ENCODE results near the gene NFAT5.

The NFAT5 gene

DNA sequence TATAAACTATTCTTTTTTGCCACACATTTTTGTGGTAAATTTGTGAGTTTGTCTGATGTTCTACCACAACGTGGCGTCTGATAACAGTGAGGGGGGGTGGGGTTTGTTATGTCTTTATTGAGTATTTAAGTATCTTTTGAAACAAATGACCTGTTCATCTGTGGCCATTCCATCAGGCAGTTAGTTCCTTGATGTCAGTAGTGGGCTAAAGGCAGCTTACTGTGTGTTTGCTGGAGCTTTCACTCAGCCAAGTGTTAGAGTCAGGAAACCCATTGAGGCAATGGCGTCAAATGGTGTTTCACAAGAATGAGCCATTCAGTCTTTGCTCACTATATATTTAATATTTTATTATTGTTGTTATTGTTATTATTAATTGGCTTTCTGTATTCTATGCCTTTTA is 132.6 kb downstream of the NFAT5 start:
- Histone ChIP-seq H3K9me3 (ENCODE audit: control insufficient read depth in 5 of 5, low read length in 5 of 5) (no peaks in the 10 kb centered on the region), H3K4me3 (ENCODE audit: low read depth in 1 of 5, low read length in 5 of 5) (no peak overlapping the region), H3K27me3 (ENCODE audit: control insufficient read depth in 5 of 5, insufficient read depth in 4 of 5, low read length in 5 of 5) (no peaks in the 10 kb centered on the region), H3K9ac (ENCODE audit: low read length in 5 of 5) (no peak overlapping the region), H3K27ac (ENCODE audit: low read depth, low read length) (no peak overlapping the region), H3K36me3 (ENCODE audit: control insufficient read depth in 5 of 5, insufficient read depth in 5 of 5, low read length in 5 of 5) (peaks cover 35 to 55% (median 41%) of the 10 kb centered on the region in 5 donors), H3K4me1 (ENCODE audit: control insufficient read depth in 5 of 5, insufficient read depth in 5 of 5, low read length in 5 of 5) (no peaks in the 10 kb centered on the region)

DNA sequence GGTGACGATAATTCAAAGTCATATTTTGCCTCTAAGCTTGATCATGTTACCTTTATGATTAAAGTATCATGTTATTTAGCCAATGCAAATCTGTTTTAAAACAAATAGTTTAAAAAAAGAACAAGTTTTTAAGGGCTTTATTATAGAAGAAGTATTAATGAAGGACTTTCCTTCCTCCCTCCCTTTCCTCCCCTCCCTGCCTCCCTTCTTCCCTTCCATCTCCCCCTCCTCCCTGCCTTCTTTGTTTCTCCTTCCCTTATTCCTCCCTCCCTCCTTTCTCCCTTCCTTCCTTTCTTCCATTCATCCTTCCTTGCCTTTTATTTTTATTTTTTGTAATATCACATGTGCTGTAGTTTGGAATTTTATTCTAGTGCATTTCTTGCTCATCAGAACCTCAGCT is 134.1 kb downstream of the NFAT5 start:
- Histone ChIP-seq H3K27ac (ENCODE audit: low read depth, low read length) (no peak overlapping the region), H3K9me3 (ENCODE audit: control insufficient read depth in 5 of 5, low read length in 5 of 5) (no peaks in the 10 kb centered on the region), H3K9ac (ENCODE audit: low read length in 5 of 5) (no peak overlapping the region), H3K36me3 (ENCODE audit: control insufficient read depth in 5 of 5, insufficient read depth in 5 of 5, low read length in 5 of 5) (peaks cover 26 to 40% (median 29%) of the 10 kb centered on the region in 5 donors), H3K4me3 (ENCODE audit: low read depth in 1 of 5, low read length in 5 of 5) (no peak overlapping the region), H3K27me3 (ENCODE audit: control insufficient read depth in 5 of 5, insufficient read depth in 4 of 5, low read length in 5 of 5) (no peaks in the 10 kb centered on the region), H3K4me1 (ENCODE audit: control insufficient read depth in 5 of 5, insufficient read depth in 5 of 5, low read length in 5 of 5) (no peaks in the 10 kb centered on the region)

DNA sequence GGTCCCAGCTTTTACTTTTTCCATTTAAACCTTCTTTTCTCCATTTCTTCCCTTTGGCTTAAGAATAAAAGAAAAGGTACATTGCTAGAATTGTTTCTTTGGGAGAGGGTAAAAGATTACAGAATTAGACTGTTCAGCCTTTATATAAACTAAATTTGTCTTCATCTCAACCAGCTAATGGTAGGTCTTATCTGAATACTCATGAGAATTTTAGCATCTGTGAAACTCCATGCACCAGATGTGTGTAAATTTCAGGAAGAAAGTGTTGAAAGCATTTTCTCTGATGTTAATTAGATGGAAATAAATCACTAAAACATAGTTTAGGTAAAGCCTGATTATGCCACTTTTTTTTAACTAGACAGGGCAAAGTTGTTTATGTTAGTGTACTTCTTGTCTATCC is 135.7 kb downstream of the NFAT5 start:
- no peak overlapping the region for H3K9ac ChIP-seq (ENCODE audit: low read length in 5 of 5)
- H3K27me3 ChIP-seq (ENCODE audit: control insufficient read depth in 5 of 5, insufficient read depth in 4 of 5, low read length in 5 of 5), result no peaks in the 10 kb centered on the region
- no peaks in the 10 kb centered on the region for H3K9me3 ChIP-seq (ENCODE audit: control insufficient read depth in 5 of 5, low read length in 5 of 5)
- H3K4me1 ChIP-seq (ENCODE audit: control insufficient read depth in 5 of 5, insufficient read depth in 5 of 5, low read length in 5 of 5), result peaks cover 0 to 4% (median 3%) of the 10 kb centered on the region in 5 donors
- H3K27ac ChIP-seq (ENCODE audit: low read depth, low read length), result no peak overlapping the region
- H3K36me3 ChIP-seq (ENCODE audit: control insufficient read depth in 5 of 5, insufficient read depth in 5 of 5, low read length in 5 of 5), result peaks cover 11 to 24% (median 15%) of the 10 kb centered on the region in 5 donors
- no peak overlapping the region for H3K4me3 ChIP-seq (ENCODE audit: low read depth in 1 of 5, low read length in 5 of 5)

DNA sequence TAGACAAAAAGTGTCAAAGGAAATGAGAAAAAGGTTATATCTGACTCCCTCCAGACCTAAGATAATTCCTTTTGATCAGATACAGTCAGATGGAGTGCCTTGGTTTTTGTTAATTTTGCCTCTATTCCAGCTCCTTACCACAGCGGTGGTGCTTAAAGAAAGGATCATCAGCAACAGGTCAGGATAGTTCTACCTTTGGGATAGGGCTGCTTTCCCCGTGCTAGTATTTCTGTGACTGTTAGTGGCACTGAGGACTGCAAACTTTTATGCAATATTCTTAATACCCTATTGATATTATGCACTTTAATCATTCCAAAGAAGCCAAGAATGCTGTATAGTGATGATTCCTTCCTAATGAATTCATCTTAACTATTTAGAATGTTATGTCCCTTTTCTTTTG is 136.1 kb downstream of the NFAT5 start:
- peaks cover 0 to 5% (median 4%) of the 10 kb centered on the region in 5 donors for H3K4me1 ChIP-seq (ENCODE audit: control insufficient read depth in 5 of 5, insufficient read depth in 5 of 5, low read length in 5 of 5)
- H3K36me3 ChIP-seq (ENCODE audit: control insufficient read depth in 5 of 5, insufficient read depth in 5 of 5, low read length in 5 of 5), result peaks cover 13 to 24% (median 14%) of the 10 kb centered on the region in 5 donors
- no peak overlapping the region for H3K4me3 ChIP-seq (ENCODE audit: low read depth in 1 of 5, low read length in 5 of 5)
- no peaks in the 10 kb centered on the region for H3K27me3 ChIP-seq (ENCODE audit: control insufficient read depth in 5 of 5, insufficient read depth in 4 of 5, low read length in 5 of 5)
- H3K9ac ChIP-seq (ENCODE audit: low read length in 5 of 5), result no peak overlapping the region
- H3K9me3 ChIP-seq (ENCODE audit: control insufficient read depth in 5 of 5, low read length in 5 of 5), result no peaks in the 10 kb centered on the region
- H3K27ac ChIP-seq (ENCODE audit: low read depth, low read length), result no peak overlapping the region

DNA sequence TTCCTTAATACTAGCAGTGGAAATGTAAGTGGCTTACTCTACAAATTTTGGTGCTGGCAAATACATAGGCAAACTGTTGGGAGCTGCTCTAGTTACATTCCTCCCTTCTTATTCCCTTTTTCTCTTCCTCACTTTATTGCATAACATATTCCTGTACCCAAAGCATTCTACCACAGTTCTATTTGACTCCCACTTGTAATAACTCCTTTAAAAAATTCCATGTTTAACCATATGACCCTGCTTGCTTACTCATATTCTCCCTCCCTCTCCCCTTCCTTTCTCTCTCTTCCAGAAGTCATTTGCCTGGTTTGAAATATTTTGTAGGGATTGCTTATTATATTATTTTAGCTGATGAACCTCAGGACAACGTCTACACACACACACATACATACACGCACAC is 137.9 kb downstream of the NFAT5 start:
- Histone ChIP-seq H3K4me3 (ENCODE audit: low read depth in 1 of 5, low read length in 5 of 5) (no peak overlapping the region), H3K9ac (ENCODE audit: low read length in 5 of 5) (no peak overlapping the region), H3K27me3 (ENCODE audit: control insufficient read depth in 5 of 5, insufficient read depth in 4 of 5, low read length in 5 of 5) (no peaks in the 10 kb centered on the region), H3K36me3 (ENCODE audit: control insufficient read depth in 5 of 5, insufficient read depth in 5 of 5, low read length in 5 of 5) (peaks cover 5 to 15% (median 12%) of the 10 kb centered on the region in 5 donors), H3K27ac (ENCODE audit: low read depth, low read length) (no peak overlapping the region), H3K4me1 (ENCODE audit: control insufficient read depth in 5 of 5, insufficient read depth in 5 of 5, low read length in 5 of 5) (peaks cover 0 to 5% (median 4%) of the 10 kb centered on the region in 5 donors), H3K9me3 (ENCODE audit: control insufficient read depth in 5 of 5, low read length in 5 of 5) (no peaks in the 10 kb centered on the region)

DNA sequence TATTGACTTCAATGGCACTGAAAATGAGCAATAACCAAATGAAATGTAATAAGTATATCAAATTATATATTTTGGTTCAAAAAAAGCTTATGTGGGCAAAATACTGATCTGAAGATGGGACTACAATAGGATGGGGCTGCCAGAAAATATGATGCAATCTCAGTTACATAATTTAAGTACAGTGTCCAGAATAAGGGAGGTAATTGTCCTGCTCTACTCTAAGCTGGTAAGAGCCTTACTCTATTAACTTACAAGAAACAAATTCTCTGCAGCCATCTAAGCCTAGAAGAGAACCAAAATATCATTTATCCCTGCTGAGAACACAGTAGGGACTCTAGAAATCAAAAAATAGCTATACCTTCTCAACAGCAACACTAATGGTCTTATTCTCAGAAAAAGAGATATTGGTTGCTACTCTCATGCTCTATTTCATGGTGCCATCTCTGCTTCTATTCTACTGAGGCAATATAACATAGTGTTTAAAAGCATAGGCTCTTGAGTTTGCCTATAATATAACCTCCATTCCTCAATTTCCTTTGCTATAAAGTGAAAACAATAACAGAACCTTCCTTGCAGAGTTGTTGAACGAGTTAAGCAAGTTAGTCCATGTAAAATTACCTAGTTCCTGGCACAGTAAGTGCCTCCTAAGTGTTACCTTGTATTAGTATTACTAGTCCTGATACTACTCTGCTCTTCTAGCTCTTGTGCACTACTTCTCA is 140.6 kb downstream of the NFAT5 start:
- H3K9ac ChIP-seq (ENCODE audit: low read length in 5 of 5), result no peak overlapping the region
- no peaks in the 10 kb centered on the region for H3K27me3 ChIP-seq (ENCODE audit: control insufficient read depth in 5 of 5, insufficient read depth in 4 of 5, low read length in 5 of 5)
- no peaks in the 10 kb centered on the region for H3K9me3 ChIP-seq (ENCODE audit: control insufficient read depth in 5 of 5, low read length in 5 of 5)
- peak overlapping the region; percentile 15 for H3K27ac ChIP-seq (ENCODE audit: low read depth, low read length)
- peaks cover 0 to 8% (median 7%) of the 10 kb centered on the region in 5 donors for H3K4me1 ChIP-seq (ENCODE audit: control insufficient read depth in 5 of 5, insufficient read depth in 5 of 5, low read length in 5 of 5)
- H3K36me3 ChIP-seq (ENCODE audit: control insufficient read depth in 5 of 5, insufficient read depth in 5 of 5, low read length in 5 of 5), result peaks cover 0 to 21% (median 15%) of the 10 kb centered on the region in 5 donors
- no peak overlapping the region for H3K4me3 ChIP-seq (ENCODE audit: low read depth in 1 of 5, low read length in 5 of 5)

DNA sequence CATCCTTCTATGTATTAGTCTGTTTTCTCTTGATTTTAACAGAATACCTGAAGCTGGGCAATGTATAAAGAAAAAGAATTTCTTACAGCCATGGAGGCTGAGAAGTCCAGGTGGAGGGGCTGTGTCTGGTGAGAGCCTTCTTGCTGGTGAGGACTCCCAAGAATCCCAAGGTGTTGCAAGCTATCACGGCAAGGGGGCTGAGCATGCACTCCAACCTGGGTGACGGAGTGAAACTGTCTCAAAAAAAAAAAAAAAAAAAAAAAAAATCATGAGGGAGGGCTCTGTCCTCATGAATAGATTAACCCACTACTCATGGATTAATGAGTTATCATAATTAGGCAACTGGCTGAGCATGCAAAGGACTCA is 141.2 kb downstream of the NFAT5 start:
- H3K27me3 ChIP-seq (ENCODE audit: control insufficient read depth in 5 of 5, insufficient read depth in 4 of 5, low read length in 5 of 5), result no peaks in the 10 kb centered on the region
- peaks cover 0 to 8% (median 7%) of the 10 kb centered on the region in 5 donors for H3K4me1 ChIP-seq (ENCODE audit: control insufficient read depth in 5 of 5, insufficient read depth in 5 of 5, low read length in 5 of 5)
- peak overlapping the region; percentile 15 for H3K27ac ChIP-seq (ENCODE audit: low read depth, low read length)
- peaks cover 0 to 25% (median 14%) of the 10 kb centered on the region in 5 donors for H3K36me3 ChIP-seq (ENCODE audit: control insufficient read depth in 5 of 5, insufficient read depth in 5 of 5, low read length in 5 of 5)
- no peaks in the 10 kb centered on the region for H3K9me3 ChIP-seq (ENCODE audit: control insufficient read depth in 5 of 5, low read length in 5 of 5)
- H3K4me3 ChIP-seq (ENCODE audit: low read depth in 1 of 5, low read length in 5 of 5), result no peak overlapping the region
- H3K9ac ChIP-seq (ENCODE audit: low read length in 5 of 5), result no peak overlapping the region

DNA sequence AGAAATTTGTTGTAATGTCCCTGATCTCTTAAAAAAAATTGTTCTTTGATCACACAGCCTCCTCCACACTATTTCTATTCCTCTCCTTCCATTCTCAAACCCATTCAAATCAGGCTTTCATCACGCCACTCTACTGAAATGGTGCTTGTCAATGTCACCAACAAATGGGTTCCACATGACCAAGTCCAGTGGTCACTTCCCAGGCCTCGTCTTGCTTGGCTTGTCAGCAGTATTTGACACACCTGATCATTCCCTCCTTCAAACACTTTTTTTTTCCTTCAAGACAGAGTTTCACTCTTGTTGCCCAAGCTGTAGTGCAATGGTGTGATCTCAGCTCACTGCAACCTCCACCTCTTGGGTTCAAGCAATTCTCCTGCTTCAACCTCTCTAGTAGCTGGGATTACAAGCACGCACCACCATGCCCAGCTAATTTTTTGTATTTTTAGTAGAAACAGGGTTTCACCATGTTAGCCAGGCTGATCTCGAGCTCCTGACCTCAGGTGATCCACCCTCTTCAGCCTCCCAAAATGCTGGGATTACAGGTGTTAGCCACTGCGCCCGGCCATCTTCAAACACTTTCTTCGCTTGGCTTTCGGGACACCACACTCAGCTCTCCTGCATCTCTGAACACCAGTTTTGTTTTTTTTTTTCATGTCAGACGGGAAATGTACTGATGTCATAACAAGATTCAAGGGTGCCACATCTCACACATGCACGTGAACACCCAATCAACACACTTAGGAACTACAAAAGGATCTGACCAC is 142.3 kb downstream of the NFAT5 start:
- H3K4me1 ChIP-seq (ENCODE audit: control insufficient read depth in 5 of 5, insufficient read depth in 5 of 5, low read length in 5 of 5), result peaks cover 0 to 11% (median 7%) of the 10 kb centered on the region in 5 donors
- no peaks in the 10 kb centered on the region for H3K9me3 ChIP-seq (ENCODE audit: control insufficient read depth in 5 of 5, low read length in 5 of 5)
- H3K27ac ChIP-seq (ENCODE audit: low read depth, low read length), result no peak overlapping the region
- H3K4me3 ChIP-seq (ENCODE audit: low read depth in 1 of 5, low read length in 5 of 5), result no peak overlapping the region
- H3K36me3 ChIP-seq (ENCODE audit: control insufficient read depth in 5 of 5, insufficient read depth in 5 of 5, low read length in 5 of 5), result peaks cover 0 to 32% (median 23%) of the 10 kb centered on the region in 5 donors
- no peak overlapping the region for H3K9ac ChIP-seq (ENCODE audit: low read length in 5 of 5)
- H3K27me3 ChIP-seq (ENCODE audit: control insufficient read depth in 5 of 5, insufficient read depth in 4 of 5, low read length in 5 of 5), result no peaks in the 10 kb centered on the region

DNA sequence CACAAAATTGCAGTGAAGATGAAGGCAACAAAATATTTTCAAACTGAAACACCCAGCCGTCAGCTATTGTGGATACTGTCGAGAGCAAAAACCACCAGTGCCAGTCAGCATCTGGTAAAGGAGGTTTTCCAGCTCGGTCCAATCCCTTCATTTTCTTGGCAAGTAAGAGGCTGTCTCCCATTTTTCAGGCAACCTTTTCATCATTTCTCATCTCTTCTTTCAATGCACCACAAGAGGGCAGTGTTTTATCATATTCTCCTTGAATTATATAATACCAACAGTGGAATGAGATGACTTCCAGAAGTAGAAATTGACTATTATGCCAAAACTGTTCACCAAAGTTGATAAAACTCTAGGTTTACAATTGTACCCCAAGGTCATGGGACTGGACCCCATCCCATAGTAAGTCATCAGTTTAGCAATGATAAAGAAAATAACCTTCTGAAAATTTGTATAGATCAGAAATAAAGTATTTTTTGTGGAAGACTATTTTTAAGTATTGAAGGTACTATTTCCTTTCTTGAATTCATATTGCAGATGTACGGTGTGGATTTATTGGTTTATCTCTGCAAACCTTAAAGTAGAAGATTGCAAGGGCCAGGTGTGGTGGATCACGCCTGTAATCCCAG is 143.8 kb downstream of the NFAT5 start:
- Histone ChIP-seq H3K27me3 (ENCODE audit: control insufficient read depth in 5 of 5, insufficient read depth in 4 of 5, low read length in 5 of 5) (no peaks in the 10 kb centered on the region), H3K27ac (ENCODE audit: low read depth, low read length) (no peak overlapping the region), H3K9me3 (ENCODE audit: control insufficient read depth in 5 of 5, low read length in 5 of 5) (no peaks in the 10 kb centered on the region), H3K4me1 (ENCODE audit: control insufficient read depth in 5 of 5, insufficient read depth in 5 of 5, low read length in 5 of 5) (peaks cover 0 to 12% (median 7%) of the 10 kb centered on the region in 5 donors), H3K36me3 (ENCODE audit: control insufficient read depth in 5 of 5, insufficient read depth in 5 of 5, low read length in 5 of 5) (peaks cover 0 to 31% (median 26%) of the 10 kb centered on the region in 5 donors), H3K4me3 (ENCODE audit: low read depth in 1 of 5, low read length in 5 of 5) (no peak overlapping the region), H3K9ac (ENCODE audit: low read length in 5 of 5) (no peak overlapping the region)

Data from subcutaneous abdominal adipose tissue (tissue), 5 donors.